GM12865 (cell line): ENCODE data around the gene QSER1.
"Not testable (repeated sequence)": the region's sequence is repeated elsewhere in the genome, so short reads cannot be mapped to it uniquely, and the experiment has no call there.

Experiments used
- DNase-seq: peaks from one replicate; pipeline ENCODE4 v3.0.0; 2010; ENCODE audit warnings: low read depth
- H3K4me3 ChIP-seq: 2 replicates; pipeline ENCODE4 v1.5.1; 2011; ENCODE audit warnings: mild to moderate bottlenecking, low read depth, low read length, control low read depth
- TF ChIP-seq, protein P1 (sequence below): IDR thresholded peaks from 2 replicates; pipeline ENCODE4 v1.5.1; 2011; ENCODE audit warnings: low read length, control low read depth, low read depth, inconsistent platforms; ENCODE audit not compliant: insufficient read depth; ENCODE audit errors: missing control alignments

The QSER1 gene

DNA sequence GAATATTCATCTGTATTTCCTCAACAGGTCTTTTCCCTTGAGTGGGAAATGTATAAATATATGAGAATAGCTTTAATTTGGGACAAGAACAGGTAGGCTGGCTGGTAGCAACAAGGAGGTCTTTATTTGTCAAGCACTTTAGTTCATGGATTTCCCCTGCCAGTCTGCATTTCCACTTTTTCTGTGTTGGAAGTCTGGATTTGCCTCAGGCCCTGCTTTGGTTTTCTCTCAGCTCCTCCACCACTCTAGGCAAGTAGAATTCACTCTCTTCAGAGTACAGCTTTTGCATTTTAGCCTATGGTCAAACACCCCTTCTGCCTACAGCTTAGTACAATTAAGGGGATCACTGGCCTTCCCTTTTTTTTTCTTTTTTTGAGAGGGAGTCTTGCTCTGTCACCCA lies 57.1 kb downstream of the QSER1 start:
- DNase-seq: no peak
- TF ChIP-seq, protein P1, sequence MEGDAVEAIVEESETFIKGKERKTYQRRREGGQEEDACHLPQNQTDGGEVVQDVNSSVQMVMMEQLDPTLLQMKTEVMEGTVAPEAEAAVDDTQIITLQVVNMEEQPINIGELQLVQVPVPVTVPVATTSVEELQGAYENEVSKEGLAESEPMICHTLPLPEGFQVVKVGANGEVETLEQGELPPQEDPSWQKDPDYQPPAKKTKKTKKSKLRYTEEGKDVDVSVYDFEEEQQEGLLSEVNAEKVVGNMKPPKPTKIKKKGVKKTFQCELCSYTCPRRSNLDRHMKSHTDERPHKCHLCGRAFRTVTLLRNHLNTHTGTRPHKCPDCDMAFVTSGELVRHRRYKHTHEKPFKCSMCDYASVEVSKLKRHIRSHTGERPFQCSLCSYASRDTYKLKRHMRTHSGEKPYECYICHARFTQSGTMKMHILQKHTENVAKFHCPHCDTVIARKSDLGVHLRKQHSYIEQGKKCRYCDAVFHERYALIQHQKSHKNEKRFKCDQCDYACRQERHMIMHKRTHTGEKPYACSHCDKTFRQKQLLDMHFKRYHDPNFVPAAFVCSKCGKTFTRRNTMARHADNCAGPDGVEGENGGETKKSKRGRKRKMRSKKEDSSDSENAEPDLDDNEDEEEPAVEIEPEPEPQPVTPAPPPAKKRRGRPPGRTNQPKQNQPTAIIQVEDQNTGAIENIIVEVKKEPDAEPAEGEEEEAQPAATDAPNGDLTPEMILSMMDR: no peak
- no peak overlapping the region for H3K4me3 ChIP-seq

DNA sequence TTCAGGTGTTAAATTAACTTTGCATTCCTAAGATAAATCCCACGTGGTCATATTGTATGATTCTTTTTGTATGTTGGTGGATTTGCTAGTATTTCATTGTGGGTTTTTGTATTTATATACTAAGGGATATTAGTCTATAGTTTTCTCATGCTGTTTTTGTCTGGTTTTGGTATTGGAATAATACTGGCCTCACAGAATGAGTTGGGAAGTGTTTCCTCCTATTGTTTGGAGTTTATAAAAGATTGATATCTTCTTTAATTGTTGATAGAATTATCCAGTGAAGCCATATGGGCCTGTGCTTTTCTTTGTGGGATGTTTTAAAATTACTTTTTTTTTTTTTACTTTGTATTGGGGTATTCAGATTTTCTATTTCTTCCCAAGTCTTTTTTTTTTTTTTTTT lies 59.8 kb downstream of the QSER1 start:
- DNase-seq: no peak
- TF ChIP-seq, protein P1: no peak
- no peak overlapping the region for H3K4me3 ChIP-seq

- no peak overlapping the region for H3K4me3 ChIP-seq
- no peak for DNase-seq
- TF ChIP-seq, protein P1: no peak
Observed at GRCh38 chr11:32953700-32954099, 61.1 kb downstream of the QSER1 start.

DNA sequence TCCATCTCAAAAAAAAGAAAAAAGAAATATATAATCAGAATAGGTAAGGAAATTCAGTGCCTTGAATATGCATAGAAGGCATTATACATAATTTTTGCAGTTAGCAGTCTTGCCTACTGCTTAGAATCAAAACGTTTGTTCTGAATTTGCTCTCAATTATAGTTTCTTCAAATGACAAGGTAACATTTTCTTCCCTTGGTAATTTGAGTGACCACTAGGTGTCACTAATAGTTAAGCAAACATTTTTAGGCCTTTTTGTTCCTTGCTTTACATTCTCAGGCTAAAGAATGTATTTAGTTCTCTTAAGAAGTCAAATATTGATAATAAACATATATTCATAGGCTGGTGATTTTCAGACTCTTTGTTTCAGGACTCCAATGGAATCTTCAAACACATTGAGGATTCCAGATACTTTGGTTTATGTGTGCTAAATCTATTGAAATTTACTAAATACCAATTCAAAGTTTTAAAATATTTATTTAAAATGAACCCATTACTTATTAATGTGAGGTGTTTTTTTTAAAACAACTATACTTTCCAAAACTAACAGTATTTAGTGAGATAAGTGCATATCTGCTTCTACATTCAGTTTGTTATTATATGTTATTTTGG lies 68.0 kb downstream of the QSER1 start:
- TF ChIP-seq, protein P1: peak; percentile 47
- DNase-seq: peak; percentile 60
- no peak overlapping the region for H3K4me3 ChIP-seq

- no peak overlapping the region for H3K4me3 ChIP-seq
- DNase-seq: no peak
- TF ChIP-seq, protein P1: no peak
Observed at GRCh38 chr11:32962016-32962415, 69.4 kb downstream of the QSER1 start.

GRCh38 chr11:32963721-32964120 lies 71.1 kb downstream of the QSER1 start:
- no peak overlapping the region for H3K4me3 ChIP-seq
- no peak for DNase-seq
- TF ChIP-seq, protein P1: no peak

- TF ChIP-seq, protein P1: no peak
- no peak overlapping the region for H3K4me3 ChIP-seq
- no peak for DNase-seq
Observed at GRCh38 chr11:32968541-32968940, 75.9 kb downstream of the QSER1 start.

DNA sequence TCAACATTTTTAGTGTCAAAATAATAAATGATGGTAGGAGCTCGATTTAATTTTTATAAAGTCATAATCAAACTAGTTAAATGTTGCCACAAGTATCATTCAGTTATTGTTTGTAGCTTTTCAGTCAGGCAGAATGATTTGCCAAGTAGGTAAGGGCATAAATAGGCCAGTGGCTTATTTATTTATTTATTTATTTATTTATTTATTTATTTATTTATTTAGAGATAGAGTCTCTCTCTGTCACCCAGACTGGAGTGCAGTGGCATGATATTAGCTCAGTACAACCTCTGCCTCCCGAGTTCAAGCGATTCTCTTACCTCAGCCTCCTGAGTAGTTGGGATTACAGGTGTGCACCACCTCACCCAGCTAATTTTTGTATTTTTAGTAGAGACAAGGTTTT lies 79.6 kb downstream of the QSER1 start:
- not testable (repeated sequence) for H3K4me3 ChIP-seq, DNase-seq
